Measurements from ENCODE around the gene RNF223.

- no peak for TF ChIP-seq CTCF (IDR thresholded peaks at IDR 0.05)
- TF ChIP-seq POLR2AphosphoS5 (IDR thresholded peaks at IDR 0.05): no peak
- TF ChIP-seq POLR2A (IDR thresholded peaks at IDR 0.05; ENCODE audit: low read depth): no peak
- TF ChIP-seq EP300 (IDR thresholded peaks at IDR 0.05): no peak
Observed at GRCh38 chr1:1060281-1061000, 13.7 kb downstream of the RNF223 start.

All from esophagus muscularis mucosa (tissue), 4 donors.